HFF-Myc (cell line): ENCODE data around the gene SH3D19.
A peak's percentile ranks its signal among the peaks of the same experiment; 100 is the strongest.
"Not testable (repeated sequence)": the region's sequence is repeated elsewhere in the genome, so short reads cannot be mapped to it uniquely, and the experiment has no call there.

Experiments
- DNase-seq: peaks from one replicate; pipeline ENCODE4 v3.0.0-alpha.2; 2011; ENCODE audit warnings: low read depth; ENCODE audit errors: extremely low read depth
- H3K4me3 ChIP-seq: replicated peaks from 2 replicates; pipeline ENCODE4 v1.5.1; 2011; ENCODE audit warnings: low read depth, mild to moderate bottlenecking, control low read depth, low read length
- TF ChIP-seq, protein P1 (sequence below): IDR thresholded peaks from 2 replicates; pipeline ENCODE4 v1.5.1; 2012; ENCODE audit warnings: mild to moderate bottlenecking, low read depth, low read length, control low read depth; ENCODE audit errors: missing control alignments

The SH3D19 gene

DNA sequence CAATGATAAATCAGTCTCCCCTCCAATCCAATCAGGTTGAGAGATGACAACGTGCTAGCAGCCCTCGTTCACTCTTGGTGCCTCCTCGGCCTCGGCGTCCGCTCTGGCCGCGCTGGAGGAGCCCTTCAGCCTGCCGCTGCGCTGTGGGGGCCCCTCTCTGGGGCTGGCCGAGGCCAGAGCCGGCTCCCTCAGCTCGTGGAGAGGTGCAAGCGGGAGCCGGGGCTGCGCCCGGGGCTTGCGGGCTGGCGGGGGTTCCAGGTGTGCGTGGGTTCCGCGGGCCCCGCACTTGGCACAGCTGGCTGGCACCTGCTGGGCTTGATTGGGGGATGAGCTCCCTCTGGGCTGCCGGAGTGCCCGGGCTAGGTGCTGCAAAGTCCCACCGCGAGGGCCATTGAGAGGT lies 89.4 kb downstream of the SH3D19 start:
- TF ChIP-seq, protein P1, sequence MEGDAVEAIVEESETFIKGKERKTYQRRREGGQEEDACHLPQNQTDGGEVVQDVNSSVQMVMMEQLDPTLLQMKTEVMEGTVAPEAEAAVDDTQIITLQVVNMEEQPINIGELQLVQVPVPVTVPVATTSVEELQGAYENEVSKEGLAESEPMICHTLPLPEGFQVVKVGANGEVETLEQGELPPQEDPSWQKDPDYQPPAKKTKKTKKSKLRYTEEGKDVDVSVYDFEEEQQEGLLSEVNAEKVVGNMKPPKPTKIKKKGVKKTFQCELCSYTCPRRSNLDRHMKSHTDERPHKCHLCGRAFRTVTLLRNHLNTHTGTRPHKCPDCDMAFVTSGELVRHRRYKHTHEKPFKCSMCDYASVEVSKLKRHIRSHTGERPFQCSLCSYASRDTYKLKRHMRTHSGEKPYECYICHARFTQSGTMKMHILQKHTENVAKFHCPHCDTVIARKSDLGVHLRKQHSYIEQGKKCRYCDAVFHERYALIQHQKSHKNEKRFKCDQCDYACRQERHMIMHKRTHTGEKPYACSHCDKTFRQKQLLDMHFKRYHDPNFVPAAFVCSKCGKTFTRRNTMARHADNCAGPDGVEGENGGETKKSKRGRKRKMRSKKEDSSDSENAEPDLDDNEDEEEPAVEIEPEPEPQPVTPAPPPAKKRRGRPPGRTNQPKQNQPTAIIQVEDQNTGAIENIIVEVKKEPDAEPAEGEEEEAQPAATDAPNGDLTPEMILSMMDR = no peak
- no peak for DNase-seq
- H3K4me3 ChIP-seq = no peak overlapping the region

DNA sequence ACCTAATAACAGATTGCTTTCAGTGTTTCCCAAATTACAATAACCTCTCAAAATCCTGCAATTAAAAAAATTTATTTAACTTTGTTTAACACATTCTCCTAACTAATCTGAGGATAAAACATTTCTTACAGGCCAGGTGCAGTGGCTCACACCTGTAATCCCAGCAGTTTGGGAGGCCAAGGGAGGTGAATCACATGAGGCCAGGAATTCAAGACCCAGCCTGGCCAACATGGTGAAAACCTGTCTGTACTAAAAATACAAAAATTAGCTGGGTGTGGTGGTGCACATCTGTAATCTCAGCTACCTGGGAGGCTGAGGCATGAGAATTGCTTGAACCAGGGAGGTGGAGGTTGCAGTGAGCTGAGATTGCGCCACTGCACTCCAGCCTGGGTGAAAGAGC lies 90.0 kb downstream of the SH3D19 start:
- DNase-seq, H3K4me3 ChIP-seq: not testable (repeated sequence)

DNA sequence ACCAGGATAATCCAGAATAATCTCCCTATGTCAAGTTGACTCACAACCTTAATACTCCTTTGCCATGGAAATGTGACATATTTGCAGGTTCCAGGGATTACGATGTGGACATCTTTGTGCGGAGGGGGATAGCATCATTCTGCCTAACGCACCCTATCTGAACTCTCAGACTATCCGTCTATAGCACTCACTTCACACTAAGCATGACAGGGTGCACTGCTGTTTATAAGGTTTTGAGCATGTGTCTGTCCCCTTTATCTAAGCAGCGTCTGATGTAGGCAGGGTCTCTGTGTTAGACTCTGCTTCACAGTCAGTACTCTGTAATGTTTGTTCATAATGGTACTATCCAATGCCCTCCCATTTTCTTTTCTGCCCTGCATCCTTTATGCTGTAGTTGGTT lies 91.8 kb downstream of the SH3D19 start:
- no peak overlapping the region for H3K4me3 ChIP-seq
- no peak for DNase-seq
- TF ChIP-seq, protein P1 = no peak

DNA sequence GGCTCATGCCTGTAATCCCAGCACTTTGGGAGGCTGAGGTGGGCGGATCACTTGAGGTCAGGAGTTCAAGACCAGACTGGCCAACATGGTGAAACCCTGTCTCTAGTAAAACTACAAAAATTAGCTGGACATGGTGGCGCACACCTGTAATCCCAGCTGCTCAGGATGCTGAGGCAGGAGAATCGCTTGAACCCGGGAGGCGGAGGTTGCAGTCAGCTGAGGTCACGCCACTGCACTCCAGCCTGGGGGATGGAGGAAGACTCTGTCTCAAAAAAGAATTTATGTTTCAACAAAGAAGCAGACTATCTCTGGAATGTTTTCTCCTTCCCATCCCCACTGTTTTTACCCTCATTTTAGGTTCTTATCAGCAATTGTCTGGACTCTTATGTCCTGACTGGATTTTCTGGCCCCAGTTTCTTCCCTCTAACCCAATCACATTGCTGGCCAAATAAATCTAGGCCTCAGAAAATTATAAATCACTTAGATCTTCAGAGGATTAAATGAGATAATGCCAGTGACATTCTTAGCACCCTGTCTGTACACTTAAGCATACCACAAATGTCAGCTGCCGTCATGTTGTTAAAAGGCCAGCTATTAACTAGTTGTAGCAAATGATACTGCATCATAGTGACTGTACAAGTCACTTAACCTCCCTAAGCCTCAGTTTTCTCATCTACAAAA lies 93.3 kb downstream of the SH3D19 start:
- DNase-seq = no peak
- TF ChIP-seq, protein P1 = no peak
- no peak overlapping the region for H3K4me3 ChIP-seq

DNA sequence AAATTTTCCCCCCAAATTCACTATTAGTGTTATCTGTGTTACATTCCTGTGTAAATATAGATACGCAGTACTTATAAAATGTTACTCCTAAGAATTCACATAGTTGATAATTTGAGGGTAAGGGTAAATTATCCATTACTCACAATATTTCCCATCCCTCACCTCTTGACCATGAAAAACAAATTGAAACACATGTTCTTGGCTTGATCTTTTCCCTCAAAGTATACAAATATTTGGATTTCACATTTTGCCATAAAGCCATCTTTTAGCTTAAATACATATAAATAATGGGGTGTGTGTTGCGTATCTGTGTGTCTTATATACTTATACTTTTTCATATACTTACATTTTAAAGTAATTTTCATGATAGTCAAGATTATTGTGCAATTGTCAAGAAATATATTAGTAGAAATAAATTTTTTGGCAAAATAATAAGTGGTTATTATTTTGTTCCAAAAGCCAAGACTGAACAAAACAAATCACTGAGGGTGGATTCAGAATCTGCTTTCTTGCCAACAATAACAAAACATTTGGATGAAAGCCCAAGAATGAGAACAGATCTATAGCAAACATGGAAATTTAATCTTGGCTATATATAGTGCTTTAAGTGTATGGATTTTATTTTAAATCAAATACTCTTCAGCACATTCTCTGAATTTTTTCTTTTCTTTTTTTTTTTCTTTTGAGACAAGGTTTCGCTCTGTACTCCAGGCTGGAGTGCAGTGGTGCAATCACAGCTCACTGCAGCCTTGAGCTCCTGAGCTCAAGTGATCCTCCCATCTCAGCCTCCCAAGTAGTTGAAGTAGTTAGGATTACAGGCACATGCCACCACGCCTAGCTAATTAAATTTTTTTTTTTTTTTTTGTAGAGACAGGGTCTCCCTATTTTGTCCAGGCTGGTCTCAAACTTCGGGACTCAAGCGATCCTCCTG lies 97.0 kb downstream of the SH3D19 start:
- DNase-seq = peak; percentile 27
- peak overlapping the region; percentile 51; the same call in 1 of the 2 replicates for H3K4me3 ChIP-seq
- TF ChIP-seq, protein P1 = no peak

DNA sequence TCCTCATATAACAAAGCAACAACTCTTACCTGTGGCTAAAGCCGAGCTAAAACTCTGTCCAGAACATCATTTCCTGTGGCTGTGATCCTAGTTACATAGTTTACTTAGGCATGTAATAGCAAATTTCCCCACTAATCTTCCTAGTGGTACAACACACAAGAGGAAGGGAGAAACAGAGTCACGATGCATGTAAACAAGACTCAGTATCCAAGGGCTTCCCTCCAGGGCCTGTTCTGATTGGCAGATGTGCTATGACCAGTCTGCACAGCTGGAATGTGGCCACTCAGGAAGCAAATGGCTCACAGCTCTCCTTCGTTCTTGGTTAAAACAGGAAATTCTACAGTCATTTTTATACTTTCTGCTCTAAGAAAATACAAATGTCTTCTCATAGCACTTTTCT lies 97.7 kb downstream of the SH3D19 start:
- peak; percentile 82 for DNase-seq
- TF ChIP-seq, protein P1 = no peak
- peak overlapping the region; percentile 51 for H3K4me3 ChIP-seq

DNA sequence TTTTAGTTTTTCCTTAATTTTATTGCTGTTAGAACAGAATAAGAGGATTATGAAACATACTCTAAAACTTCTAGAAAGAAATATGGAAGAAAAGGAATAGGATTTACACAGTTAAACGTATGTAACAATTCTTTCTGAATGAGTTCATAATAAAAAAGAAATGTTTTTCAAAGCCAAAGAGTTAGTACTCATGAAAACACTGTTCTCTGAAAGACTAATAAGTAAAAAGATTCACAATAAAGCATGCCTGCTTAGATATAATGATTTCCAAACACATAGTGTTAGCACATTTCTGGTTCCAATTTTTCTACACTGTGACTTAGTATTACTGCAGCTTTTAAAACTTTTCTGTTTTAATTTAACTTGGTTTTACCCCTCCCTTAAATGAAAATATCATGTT lies 98.2 kb downstream of the SH3D19 start:
- peak overlapping the region; percentile 51 for H3K4me3 ChIP-seq
- TF ChIP-seq, protein P1 = no peak
- no peak for DNase-seq
